ELR (cell line): Measurements from ENCODE around the gene ARFGEF3.

ENCODE experiments used
- DNase-seq: peaks from one replicate; pipeline ENCODE4 v3.0.0-alpha.2; 2015; ENCODE audit warnings: low read depth

The ARFGEF3 gene

DNA sequence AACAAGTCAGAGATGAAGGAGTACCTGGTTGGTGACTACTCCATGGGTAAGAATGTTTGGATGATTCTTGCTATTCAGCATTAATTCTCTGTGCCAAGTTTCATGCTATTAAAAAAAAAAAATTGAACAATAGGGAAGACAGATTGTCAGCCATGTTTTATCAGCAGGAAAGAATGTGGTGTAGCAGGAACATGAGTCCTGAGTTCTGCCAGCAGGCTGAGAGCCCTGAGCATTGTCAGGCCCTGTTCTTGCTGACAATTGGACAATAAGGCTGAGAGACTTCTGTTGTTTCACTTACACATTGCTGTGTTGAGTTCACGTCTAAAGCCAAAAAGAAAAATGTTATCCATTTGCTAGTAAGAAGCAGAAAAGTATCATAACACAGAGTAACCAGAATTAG, 145.6 kb downstream of the ARFGEF3 start:
- DNase-seq, result no peak

DNA sequence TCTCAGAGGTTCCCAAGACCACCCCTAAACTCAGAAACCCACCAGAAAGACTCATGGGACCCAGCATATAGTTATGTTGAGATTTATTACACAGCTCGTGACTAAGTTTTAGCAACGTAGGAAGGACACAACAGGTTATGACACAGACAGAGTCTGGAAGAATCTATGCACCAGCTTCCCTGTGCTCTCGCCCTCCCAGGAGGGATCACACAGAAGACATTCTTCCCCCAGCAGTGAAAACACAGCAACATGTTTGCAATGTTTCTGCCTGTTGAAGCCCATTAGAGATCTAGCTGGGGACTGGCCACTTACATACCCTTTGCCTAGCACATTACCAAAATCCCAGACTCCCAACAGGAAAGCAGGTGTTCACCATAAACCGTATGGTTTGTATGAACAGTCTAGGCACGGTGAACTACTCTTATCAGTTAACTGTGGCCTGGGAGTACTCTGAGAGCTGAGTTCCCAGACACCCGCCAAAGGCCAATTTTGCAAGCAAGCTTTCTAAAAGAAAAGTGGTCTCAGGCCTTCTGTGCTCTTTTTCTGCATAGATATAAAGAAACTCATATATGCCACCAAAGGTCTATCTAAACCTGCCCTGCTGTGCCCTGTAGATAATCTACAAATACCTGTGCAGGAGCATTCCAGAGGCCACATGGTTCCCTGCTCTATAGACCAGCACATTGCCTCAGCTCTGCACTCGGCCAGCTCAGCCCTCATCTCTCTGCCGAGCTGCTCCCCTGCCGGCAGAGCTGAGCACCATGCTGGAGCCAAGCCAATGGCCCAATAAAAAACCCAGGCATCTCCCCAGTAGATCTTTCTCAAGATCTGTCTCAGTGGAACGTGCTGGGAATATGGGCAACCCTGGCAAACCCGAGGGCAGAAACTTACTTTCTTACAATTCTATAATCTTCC, 146.3 kb downstream of the ARFGEF3 start:
- DNase-seq, result peak; percentile 25

DNA sequence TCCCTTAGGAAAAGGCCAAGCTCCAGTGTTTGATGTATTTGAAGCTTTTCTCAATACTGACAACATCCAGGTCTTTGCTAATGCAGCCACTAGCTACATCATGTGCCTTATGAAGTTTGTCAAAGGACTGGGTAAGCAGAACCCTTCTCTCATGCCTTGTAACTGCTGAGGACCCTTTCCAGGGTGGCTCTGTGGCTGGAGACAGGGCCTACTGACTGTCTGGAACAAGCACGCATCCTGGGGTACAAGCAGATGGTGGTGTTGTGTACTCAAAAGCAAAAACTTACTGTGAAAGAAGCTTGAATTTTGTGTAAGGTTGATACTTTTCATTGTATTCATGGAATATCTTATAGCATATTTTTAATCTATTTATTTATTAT, 147.0 kb downstream of the ARFGEF3 start:
- no peak for DNase-seq

DNA sequence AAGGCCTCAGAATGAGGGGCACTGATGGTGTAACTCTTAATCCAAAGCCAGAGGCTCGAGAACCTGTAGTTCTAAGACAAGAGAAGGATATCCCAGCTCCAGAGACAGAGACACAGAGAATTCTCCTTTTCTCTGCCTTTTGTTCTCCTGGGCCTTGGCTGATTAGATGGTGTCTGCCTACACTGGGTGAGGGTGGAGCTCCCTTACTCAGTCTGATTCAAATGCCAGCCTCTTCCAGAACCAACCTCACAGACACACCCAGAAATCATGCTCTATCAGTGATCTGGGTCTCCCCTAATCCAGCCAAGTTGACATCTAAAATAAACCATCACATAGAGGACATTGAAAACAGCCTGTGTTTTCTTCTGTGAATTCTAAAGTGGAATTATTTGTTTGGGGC, 148.0 kb downstream of the ARFGEF3 start:
- DNase-seq, result no peak

DNA sequence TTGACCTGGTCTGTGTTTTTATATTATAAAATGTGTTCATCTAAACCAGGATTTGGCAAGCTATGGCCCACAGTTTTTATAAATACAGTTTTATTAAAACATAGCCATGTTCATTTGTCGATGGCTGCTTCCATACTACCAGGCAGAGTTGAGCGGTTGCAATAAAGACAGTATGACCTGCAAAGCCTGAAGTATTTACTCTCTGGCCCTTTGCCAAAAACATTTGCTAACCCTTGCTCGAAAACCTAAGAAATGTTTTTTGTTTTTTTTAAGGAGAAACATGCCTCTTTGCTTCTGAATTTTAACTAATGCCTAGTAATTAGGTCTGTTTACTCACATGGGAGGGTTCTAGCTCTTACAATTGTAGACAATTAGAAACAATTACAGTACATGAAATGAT, 148.6 kb downstream of the ARFGEF3 start:
- DNase-seq, result no peak

DNA sequence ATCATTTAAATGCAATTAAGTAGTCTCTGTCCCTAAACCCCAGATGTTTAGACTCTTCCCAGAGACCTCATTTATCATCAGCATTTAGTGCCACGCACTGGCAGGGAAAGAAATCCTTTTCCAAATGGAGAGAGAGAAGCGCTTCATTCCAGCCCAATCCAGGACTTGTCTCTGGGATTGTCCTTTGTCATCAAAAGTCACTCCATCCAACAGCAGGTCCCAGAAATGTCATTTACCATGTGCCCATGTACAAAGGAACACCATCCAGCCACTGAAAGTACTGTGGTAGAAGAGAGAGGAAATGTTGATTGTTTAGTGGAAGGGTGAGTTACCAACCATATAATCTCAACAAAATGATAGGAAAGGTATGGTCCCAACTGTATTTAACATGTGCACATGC, 149.1 kb downstream of the ARFGEF3 start:
- DNase-seq, result no peak

DNA sequence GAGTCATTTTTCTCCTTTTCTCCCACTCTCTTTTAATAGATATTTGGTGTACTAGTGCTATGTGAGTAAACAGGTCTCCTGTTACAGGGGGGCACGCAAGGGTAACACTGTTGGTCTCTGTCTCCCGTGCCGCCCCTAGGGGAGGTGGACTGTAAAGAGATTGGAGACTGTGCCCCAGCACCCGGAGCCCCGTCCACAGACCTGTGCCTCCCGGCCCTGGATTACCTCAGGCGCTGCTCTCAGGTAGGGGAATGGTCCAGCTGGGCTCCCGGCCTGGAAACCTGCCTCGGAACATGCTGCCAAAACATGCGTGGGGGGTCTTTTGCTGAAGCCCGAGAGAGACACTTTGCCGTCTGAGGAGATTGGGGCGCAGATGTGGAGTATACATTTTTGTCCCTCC, 149.5 kb downstream of the ARFGEF3 start:
- DNase-seq, result no peak

DNA sequence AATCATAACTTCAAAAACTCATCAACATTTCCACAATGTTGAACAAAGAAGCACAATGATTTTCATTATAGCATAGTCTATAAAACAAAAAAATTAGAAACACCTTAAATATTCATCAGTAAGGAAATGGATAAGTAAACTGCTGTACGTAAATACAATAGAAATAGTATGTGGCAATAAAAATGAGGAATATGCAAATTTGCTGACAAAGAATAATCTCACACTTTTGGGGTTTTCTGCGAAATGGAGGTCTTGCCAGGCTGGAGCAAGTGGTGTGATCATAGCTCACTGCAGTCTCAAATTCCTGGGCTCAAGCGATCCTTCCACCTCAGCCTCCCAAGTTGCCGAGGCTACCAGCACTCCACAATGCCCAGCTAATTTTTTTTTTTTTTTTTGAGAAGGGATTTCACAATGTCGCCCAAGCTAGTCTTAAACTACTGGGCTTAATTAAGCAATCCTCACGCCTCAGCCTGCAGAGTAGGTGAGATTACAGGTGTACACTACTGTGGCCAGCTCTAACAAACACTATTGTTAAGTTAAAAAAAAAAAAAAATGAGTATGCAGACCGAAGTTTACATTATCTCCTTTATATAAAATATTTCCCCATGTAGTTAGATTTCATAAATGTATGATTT, 157.1 kb downstream of the ARFGEF3 start:
- no peak for DNase-seq

DNA sequence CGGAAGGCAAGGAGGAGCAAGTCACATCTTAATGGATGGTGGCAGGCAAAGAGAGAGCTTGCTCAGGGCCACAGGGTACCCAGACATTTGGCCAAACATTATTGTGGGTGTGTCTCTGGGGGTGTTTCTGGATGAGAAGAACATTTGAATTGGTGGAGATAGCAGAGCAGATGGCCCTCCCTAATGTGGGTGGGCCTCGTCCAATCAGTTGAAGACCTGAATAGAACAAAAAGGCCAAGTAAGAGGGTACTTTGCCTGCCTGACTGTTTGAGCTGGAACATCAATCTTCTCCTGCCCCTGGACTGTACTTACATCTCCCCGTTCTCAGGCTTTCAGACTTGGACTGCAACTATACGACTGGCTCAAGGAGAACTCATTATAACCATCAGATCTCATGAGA, 160.2 kb downstream of the ARFGEF3 start:
- no peak for DNase-seq

DNA sequence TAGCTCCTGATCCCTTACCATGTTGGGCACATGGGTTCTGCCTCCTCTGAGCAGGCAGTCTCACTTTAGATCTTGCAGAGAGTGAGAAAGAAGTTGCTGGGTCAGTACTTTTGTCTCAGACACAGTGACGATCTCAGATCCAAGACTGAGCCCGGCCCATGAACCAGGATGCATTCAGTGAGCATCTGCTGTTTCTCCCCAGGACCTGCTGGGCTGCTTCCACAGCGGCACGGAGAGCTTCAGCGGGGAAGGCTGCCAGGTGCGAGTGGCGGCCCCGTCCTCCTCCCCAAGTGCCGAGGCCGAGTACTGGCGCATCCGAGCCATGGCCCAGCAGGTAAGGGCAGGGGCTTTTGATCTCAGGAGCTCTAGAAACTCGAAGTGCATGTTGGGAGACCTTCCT, 162.1 kb downstream of the ARFGEF3 start:
- DNase-seq, result no peak

DNA sequence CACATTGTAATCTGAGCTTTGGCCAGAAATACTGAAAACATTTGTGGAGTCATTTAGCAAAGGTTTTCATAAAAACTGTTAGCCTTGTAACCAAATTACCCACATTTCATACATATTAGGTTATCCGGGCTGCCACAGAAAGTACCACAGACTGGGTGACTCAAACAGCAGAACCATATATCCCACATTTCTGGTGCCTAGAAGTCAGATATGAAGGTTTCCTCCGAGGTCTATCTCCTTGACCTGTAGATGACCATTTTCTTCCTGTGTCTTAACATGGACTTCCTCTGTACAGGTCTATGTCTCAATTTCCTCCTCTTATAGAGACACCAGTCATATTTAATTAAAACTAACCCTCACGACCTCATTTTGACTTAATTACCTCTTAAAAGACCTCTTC, 166.5 kb downstream of the ARFGEF3 start:
- DNase-seq, result no peak

DNA sequence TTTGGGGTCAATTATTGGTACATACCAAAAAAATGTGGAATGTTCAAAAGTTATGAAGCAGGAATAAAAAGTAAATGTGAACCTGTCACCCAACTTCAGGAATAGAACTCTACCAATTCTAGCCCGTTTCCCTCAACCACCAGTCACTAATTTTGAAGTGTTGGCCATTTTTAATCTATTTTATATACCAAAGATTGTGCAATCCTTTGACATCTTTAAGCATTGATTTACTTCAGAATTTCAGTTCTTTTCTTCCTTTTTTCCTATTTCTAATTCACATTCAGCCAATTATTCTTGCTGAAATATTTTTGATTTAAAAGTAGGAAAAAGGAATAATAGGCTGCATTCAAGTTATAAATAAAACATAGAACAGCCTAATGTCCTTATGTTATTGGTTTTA, 169.0 kb downstream of the ARFGEF3 start:
- DNase-seq, result no peak

DNA sequence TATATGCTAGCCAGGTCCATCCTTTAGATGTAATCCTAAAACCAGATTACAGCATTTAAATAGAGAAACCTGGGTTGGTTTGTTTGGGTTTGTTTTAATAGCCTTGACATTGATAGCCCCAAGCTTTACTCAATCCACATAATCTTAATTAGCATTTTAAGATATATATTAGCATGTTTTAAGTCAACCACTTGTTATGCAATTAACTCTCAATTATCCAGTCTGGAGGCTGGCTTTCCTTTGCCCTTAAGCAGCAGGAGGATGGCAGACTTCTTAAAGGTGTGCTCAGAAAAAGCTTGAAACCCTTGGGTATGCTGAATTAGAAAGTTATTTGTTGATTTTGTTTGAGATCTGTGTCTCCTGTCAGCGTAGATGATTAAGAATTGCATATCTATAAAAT, 169.7 kb downstream of the ARFGEF3 start:
- no peak for DNase-seq

DNA sequence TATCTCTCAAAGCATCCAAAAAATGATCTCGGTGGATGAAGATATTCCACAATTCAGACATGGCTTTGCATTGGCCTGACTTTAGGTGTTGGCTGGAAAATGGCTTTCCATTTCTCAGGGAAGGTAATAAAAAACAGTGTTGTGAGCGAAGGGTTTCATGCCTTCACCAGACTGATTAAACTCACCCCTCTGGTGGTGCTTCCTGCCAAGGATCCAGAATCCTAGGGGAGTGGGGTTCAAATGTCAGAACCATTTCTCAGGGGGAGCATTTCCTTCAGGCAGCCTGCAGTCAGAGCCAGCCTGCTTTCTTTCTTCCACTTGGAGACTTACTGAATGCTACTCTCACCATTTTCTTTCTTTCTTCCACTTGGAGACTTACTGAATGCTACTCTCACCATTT, 170.2 kb downstream of the ARFGEF3 start:
- DNase-seq, result no peak

DNA sequence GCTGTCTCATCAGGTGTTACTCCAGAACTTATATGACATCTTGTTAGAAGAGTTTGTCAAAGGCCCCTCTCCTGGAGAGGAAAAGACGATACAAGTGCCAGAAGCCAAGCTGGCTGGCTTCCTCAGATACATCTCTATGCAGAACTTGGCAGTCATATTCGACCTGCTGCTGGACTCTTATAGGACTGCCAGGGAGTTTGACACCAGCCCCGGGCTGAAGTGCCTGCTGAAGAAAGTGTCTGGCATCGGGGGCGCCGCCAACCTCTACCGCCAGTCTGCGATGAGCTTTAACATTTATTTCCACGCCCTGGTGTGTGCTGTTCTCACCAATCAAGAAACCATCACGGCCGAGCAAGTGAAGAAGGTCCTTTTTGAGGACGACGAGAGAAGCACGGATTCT, 172.3 kb downstream of the ARFGEF3 start:
- no peak for DNase-seq

DNA sequence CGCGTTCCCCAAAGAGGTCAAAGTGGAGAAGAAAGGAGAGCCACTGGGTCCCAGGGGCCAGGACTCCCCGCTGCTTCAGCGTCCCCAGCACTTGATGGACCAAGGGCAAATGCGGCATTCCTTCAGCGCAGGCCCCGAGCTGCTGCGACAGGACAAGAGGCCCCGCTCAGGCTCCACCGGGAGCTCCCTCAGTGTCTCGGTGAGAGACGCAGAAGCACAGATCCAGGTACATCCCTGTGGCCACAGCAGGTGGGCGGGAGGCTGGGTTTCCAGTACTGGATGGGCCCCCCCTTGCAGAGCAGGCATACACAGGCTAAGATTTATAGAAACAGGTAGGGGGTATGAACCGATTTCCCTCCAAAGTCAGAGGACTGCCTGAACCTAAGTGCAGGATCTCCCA, 173.2 kb downstream of the ARFGEF3 start:
- no peak for DNase-seq

DNA sequence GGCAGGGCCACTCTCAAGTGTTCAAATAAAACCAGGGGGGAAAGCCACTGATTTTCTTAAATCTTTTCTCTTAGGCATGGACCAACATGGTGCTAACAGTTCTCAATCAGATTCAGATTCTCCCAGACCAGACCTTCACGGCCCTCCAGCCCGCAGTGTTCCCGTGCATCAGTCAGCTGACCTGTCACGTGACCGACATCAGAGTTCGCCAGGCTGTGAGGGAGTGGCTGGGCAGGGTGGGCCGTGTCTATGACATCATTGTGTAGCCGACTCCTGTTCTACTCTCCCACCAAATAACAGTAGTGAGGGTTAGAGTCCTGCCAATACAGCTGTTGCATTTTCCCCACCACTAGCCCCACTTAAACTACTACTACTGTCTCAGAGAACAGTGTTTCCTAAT, 174.5 kb downstream of the ARFGEF3 start:
- no peak for DNase-seq

DNA sequence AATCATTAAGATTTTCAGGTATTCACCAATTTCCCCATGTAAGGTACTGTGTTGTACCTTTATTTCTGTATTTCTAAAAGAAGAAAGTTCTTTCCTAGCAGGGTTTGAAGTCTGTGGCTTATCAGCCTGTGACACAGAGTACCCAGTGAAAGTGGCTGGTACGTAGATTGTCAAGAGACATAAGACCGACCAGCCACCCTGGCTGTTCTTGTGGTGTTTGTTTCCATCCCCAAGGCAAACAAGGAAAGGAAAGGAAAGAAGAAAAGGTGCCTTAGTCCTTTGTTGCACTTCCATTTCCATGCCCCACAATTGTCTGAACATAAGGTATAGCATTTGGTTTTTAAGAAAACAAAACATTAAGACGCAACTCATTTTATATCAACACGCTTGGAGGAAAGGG, 175.3 kb downstream of the ARFGEF3 start:
- no peak for DNase-seq

DNA sequence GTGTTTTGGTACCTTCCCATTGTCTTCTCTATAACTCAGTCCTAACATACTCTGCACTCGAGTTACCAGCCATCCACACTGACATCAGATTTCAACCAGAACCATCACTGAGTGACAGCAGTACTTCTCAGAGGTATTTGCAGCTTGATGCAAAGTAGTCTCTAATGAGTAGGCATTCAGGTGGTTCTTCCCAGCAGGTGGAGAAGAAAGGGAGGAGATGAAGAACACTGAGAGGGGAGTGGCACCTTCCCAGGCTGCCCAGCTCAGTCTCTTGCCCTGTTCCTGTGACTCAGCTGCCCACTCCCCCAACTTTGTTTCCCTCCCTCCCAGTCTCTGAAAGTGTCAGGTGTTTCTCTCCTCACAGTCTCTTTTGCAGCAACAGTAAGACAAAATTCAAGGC, 177.3 kb downstream of the ARFGEF3 start:
- DNase-seq, result no peak

DNA sequence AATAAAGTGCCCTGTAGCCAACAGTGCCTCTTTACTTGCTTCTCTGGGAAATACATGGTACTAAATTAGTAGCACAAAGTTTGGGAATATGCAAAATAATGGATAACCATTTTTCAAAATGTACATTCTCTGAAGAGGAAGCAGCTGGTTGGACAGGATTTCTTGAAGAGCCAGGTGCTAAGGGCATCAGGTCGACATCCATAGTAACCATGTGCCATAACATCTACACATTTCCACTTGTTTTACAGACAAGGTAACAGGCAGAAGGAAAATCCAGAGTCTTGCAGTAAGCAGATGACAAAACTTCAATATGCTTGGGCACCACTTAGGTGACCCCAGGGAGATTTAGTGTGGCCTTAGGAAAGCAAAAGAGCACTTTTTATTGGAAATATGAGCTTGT, 179.4 kb downstream of the ARFGEF3 start:
- no peak for DNase-seq

DNA sequence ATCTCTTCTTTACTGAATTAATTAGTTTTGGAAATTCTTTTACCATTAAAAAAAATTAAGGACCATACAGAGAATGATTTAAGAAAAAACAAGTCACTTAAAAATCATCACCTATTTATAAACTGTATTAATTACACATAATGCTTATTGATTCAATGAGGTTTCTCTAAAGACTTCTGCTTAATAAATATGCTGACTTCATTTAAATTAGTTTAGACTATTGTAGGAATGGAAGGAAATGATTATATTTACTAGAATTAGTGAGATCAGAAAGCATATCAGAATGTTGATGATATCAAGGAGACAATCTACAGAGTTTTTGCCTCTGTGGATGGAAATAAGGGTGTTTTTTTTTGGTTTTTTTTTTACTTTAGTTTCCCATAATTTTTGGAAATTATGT, 181.4 kb downstream of the ARFGEF3 start:
- DNase-seq, result no peak

DNA sequence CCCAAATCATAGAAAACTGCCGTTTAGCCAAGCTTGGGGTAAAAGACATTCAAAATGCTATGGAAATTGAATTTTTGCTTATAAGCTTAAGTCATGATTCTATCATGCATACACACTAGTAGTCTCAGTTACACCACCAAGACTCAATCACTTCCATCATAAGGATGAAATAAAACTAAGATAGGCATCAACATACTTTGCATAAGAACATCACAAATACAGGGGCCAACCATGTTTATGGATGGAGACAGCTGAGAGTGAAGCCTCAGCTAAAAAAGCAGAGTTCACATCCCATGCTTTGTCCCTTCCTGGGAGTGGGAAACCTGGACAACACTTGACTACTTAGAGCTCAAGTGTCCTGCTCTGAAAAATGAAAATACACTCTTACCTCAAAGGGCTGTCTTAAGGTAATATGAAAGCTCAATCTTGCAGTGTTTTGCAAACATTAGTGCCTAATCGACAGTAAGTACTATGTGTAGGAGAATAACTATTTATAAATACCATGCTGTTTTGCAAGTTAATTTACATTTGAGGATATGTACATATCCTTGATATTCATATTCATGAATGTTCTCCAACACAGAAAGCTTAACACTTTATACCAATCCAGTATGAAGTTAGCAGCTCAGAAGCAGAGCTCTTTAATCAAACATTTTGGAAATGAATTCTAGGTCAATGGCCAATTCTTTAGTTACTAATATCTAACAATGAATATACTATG, 184.0 kb downstream of the ARFGEF3 start:
- DNase-seq, result no peak
